A673 (cell line): ENCODE results near the gene CCNA1. TPM values are rescaled to one million over a fixed set of nuclear protein-coding genes. Genes with fewer than 3 reads are reported as not detected.

Experiments
- BruUV-seq: library from RNA; stranded (reverse); fragments of 400-500 nt; replicated peaks from 2 replicates; lab custom pipeline; 2021; lab: Mats Ljungman, UMichigan
- CTCF ChIA-PET: fragments of 300-600 bp; sonication (Branson Sonifier 250); formaldehyde crosslinking; loops from one replicate; lab custom pipeline; 2022; ENCODE audit warnings: antibody characterized with exemption; lab: Charles Lee
- POLR2A ChIA-PET: fragments of 300-600 bp; sonication (Branson Sonifier 250); formaldehyde crosslinking; loops from one replicate; lab custom pipeline; 2022; ENCODE audit warnings: antibody characterized with exemption; ENCODE audit not compliant: low non-redundant PET; lab: Charles Lee
- DNase-seq: peaks from one replicate; pipeline ENCODE4 v3.0.0-alpha.2; 2015; ENCODE audit warnings: low spot score
- H3K27ac ChIP-seq: fragments of 200-600 bp; sonication (generic); 2 replicates; pipeline ENCODE4 v1.5.1; 2016; ENCODE audit warnings: mixed run types, low read depth, mild to moderate bottlenecking, mixed read lengths, antibody characterized with exemption, low read length; ENCODE audit not compliant: poor library complexity, severe bottlenecking
- H3K27me3 ChIP-seq: fragments of 200-600 bp; sonication (generic); replicated peaks from 2 replicates; pipeline ENCODE4 v1.6.1; 2017; ENCODE audit warnings: mixed run types, low read depth, mild to moderate bottlenecking, mixed read lengths, antibody characterized with exemption, low read length; ENCODE audit not compliant: insufficient read depth, poor library complexity
- H3K36me3 ChIP-seq: fragments of 200-600 bp; sonication (generic); 2 replicates; pipeline ENCODE4 v1.6.1; 2016; ENCODE audit warnings: mixed run types, mild to moderate bottlenecking, mixed read lengths, antibody characterized with exemption, low read length; ENCODE audit not compliant: insufficient read depth, poor library complexity, severe bottlenecking
- H3K4me1 ChIP-seq: fragments of 200-600 bp; sonication (generic); 2 replicates; pipeline ENCODE4 v1.6.1; 2017; ENCODE audit warnings: mixed run types, mild to moderate bottlenecking, mixed read lengths, antibody characterized with exemption, low read length; ENCODE audit not compliant: insufficient read depth, poor library complexity, severe bottlenecking
- H3K4me3 ChIP-seq: fragments of 200-600 bp; sonication (generic); 2 replicates; pipeline ENCODE4 v1.5.1; 2016; ENCODE audit warnings: low read depth, mixed run types, mild to moderate bottlenecking, mixed read lengths, low read length; ENCODE audit not compliant: poor library complexity, severe bottlenecking
- H3K9me3 ChIP-seq: fragments of 200-600 bp; sonication (generic); 2 replicates; pipeline ENCODE4 v1.6.1; 2016; ENCODE audit warnings: mixed run types, low read depth, mild to moderate bottlenecking, mixed read lengths, antibody characterized with exemption, low read length; ENCODE audit not compliant: poor library complexity, severe bottlenecking
- EZH2 ChIP-seq: fragments of 200-600 bp; sonication (generic); IDR thresholded peaks from 2 replicates; pipeline ENCODE4 v1.6.1; 2017; ENCODE audit warnings: borderline replicate concordance, low read depth, mild to moderate bottlenecking, mixed read lengths, antibody characterized with exemption, low read length; ENCODE audit not compliant: poor library complexity, severe bottlenecking
- intact Hi-C: fragments of 100-400 bp; cut with micrococcal nuclease; formaldehyde crosslinking; loops from one replicate; pipeline ENCODE4 v1.10.0; 2022; ENCODE audit not compliant: unreplicated experiment
- total RNA-seq: library from RNA; stranded (reverse); gene quantifications from 2 replicates; pipeline ENCODE4 v1.2.3, GENCODE V29; 2021
- TF ChIP-seq, protein P1 (sequence below): fragments of 300-800, 200-600 bp; sonication (generic); conservative IDR thresholded peaks from 2 replicates; pipeline ENCODE4 v1.5.1; 2017; ENCODE audit warnings: low read depth, mild to moderate bottlenecking, antibody characterized with exemption, low read length, moderate library complexity, mixed read lengths

Gene CCNA1
- total RNA-seq, 1 experiment from 2014 or later = 3.4 TPM

DNA sequence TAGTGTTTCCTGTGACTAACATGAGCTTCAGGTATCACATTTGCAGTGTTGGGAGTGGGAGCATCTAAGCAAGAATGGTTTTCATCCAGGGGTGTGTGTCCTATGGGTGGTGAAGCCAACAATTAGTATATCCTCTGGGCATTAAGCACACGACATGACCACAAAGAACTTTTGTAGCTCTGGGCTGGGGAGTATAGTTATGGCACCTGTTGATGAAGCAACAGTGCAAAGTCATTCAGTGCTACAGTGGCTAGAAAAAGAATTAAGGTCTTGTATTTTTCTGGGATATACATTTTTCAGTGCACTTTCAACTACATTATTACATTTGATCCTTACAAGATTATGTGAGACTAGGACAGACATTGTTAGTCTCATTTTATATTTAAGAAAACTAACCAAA lies 21.8 kb downstream of the CCNA1 start:
- H3K9me3 ChIP-seq = no peaks in the 10 kb centered on the region
- peak overlapping the region; percentile 74 for H3K27ac ChIP-seq
- intact Hi-C loops = loop anchor here (10.0 kb wide), 1 partner anchor 531 kb away; no protein-coding TSS in a partner anchor
- no peaks in the 10 kb centered on the region for H3K27me3 ChIP-seq
- CTCF ChIA-PET = interaction anchor here (0.8 to 1.9 kb wide), 4 partner anchors 16 to 387 kb away, joined by 3 to 10 read pairs (median 4); no protein-coding TSS in a partner anchor
- H3K4me3 ChIP-seq = no peak overlapping the region
- POLR2A ChIA-PET = no interaction called here
- TF ChIP-seq EZH2 = no peak
- TF ChIP-seq, protein P1, sequence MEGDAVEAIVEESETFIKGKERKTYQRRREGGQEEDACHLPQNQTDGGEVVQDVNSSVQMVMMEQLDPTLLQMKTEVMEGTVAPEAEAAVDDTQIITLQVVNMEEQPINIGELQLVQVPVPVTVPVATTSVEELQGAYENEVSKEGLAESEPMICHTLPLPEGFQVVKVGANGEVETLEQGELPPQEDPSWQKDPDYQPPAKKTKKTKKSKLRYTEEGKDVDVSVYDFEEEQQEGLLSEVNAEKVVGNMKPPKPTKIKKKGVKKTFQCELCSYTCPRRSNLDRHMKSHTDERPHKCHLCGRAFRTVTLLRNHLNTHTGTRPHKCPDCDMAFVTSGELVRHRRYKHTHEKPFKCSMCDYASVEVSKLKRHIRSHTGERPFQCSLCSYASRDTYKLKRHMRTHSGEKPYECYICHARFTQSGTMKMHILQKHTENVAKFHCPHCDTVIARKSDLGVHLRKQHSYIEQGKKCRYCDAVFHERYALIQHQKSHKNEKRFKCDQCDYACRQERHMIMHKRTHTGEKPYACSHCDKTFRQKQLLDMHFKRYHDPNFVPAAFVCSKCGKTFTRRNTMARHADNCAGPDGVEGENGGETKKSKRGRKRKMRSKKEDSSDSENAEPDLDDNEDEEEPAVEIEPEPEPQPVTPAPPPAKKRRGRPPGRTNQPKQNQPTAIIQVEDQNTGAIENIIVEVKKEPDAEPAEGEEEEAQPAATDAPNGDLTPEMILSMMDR = no peak
- peaks cover 35% of the 10 kb centered on the region for H3K4me1 ChIP-seq
- no peak for DNase-seq
- no peaks in the 10 kb centered on the region for H3K36me3 ChIP-seq
- no TSS peak for BruUV-seq

DNA sequence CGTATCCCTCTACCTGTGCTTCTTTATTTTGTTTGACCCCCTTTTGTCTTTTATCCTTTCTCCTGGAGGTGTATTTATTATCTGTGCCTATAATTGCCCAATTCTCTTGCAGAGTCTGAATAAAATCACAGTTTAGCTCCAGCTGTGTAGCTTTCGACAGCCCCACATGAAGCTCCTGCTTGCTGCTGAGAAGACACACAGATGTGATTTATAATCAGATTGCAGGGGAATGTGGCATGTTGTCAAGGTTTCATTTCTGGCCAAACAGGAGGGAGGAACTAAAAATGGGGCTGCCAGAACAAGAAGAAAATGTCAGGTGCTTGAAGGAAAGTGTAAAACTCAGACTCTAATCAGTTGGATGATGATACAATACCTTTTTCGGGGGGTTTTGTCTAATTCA lies 22.7 kb downstream of the CCNA1 start:
- H3K36me3 ChIP-seq = no peaks in the 10 kb centered on the region
- no TSS peak for BruUV-seq
- intact Hi-C loops = loop anchor here (10.0 kb wide), 1 partner anchor 530 kb away; no protein-coding TSS in a partner anchor
- TF ChIP-seq, protein P1 = no peak
- TF ChIP-seq EZH2 = no peak
- peak overlapping the region; percentile 74 for H3K27ac ChIP-seq
- H3K4me1 ChIP-seq = peaks cover 35% of the 10 kb centered on the region
- POLR2A ChIA-PET = no interaction called here
- no peak overlapping the region for H3K4me3 ChIP-seq
- no peaks in the 10 kb centered on the region for H3K27me3 ChIP-seq
- no peaks in the 10 kb centered on the region for H3K9me3 ChIP-seq
- peak; percentile 77 for DNase-seq
- CTCF ChIA-PET = interaction anchor here (0.9 to 1.4 kb wide), 2 partner anchors 37 to 172 kb away, joined by 4 read pairs; no protein-coding TSS in a partner anchor

DNA sequence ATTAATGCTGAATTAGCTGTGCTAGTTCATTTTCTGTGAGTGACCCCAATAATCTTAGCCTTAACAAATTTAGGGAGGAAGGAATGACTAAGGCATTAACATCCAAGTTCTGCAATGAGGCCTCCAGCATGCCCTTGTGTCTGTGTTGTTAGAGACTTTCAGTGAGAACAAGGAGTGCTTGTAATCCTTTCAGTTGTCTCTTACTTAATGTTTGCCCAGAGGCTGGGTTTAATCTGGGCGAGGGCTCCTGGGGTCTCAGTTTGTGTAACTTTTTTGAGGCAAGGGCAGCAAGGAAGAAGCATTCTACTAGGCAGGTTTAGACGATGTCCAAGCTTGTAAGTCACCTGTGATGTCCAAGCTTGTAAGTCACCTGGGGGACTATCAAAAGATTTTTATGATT lies 24.3 kb downstream of the CCNA1 start:
- no peak for TF ChIP-seq EZH2
- TF ChIP-seq, protein P1 = no peak
- H3K4me3 ChIP-seq = no peak overlapping the region
- intact Hi-C loops = loop anchor here (10.0 kb wide), 1 partner anchor 528 kb away; no protein-coding TSS in a partner anchor
- H3K27me3 ChIP-seq = no peaks in the 10 kb centered on the region
- peaks cover 35% of the 10 kb centered on the region for H3K4me1 ChIP-seq
- H3K36me3 ChIP-seq = no peaks in the 10 kb centered on the region
- peak overlapping the region; percentile 74 for H3K27ac ChIP-seq
- BruUV-seq = no TSS peak
- POLR2A ChIA-PET = no interaction called here
- no peak for DNase-seq
- H3K9me3 ChIP-seq = no peaks in the 10 kb centered on the region
- CTCF ChIA-PET = no interaction called here
